DMS 273 (cell line): ENCODE measurements around the gene WFS1.

Experiments
- DNase-seq: peaks from one replicate; lab custom pipeline; 2025; ENCODE audit not compliant: unreplicated experiment; lab: John Stamatoyannopoulos, UW

Gene WFS1

GRCh38 chr4:6336166-6336565, 66.5 kb downstream of the WFS1 start:
- no peak for DNase-seq

- DNase-seq = no peak
Observed at GRCh38 chr4:6337331-6337935, 67.8 kb downstream of the WFS1 start.

GRCh38 chr4:6338175-6338950, 68.7 kb downstream of the WFS1 start:
- DNase-seq = no peak

GRCh38 chr4:6338951-6339817, 69.5 kb downstream of the WFS1 start:
- DNase-seq = no peak

- no peak for DNase-seq
Observed at GRCh38 chr4:6339818-6340445, 70.3 kb downstream of the WFS1 start.

GRCh38 chr4:6340446-6341015, 70.9 kb downstream of the WFS1 start:
- DNase-seq = no peak

GRCh38 chr4:6341696-6342095, 72.0 kb downstream of the WFS1 start:
- DNase-seq = no peak

- DNase-seq = peak; percentile 64
Observed at GRCh38 chr4:6342530-6343293, 73.1 kb downstream of the WFS1 start.

GRCh38 chr4:6343939-6344408, 74.3 kb downstream of the WFS1 start:
- DNase-seq = peak; percentile 17

GRCh38 chr4:6345096-6345830, 75.6 kb downstream of the WFS1 start:
- no peak for DNase-seq

GRCh38 chr4:6345866-6346265, 76.2 kb downstream of the WFS1 start:
- DNase-seq = no peak

GRCh38 chr4:6346373-6347110, 76.9 kb downstream of the WFS1 start:
- DNase-seq = no peak

- no peak for DNase-seq
Observed at GRCh38 chr4:6347511-6348045, 77.9 kb downstream of the WFS1 start.

- no peak for DNase-seq
Observed at GRCh38 chr4:6348408-6348807, 78.8 kb downstream of the WFS1 start.

- DNase-seq = no peak
Observed at GRCh38 chr4:6349896-6350603, 80.4 kb downstream of the WFS1 start.

- DNase-seq = no peak
Observed at GRCh38 chr4:6350646-6351045, 81.0 kb downstream of the WFS1 start.

GRCh38 chr4:6351246-6352000, 81.8 kb downstream of the WFS1 start:
- DNase-seq = no peak
